ENCODE results near the gene AMBP.
A peak's percentile ranks its signal among the peaks of the same experiment; 100 is the strongest.

The AMBP gene

DNA sequence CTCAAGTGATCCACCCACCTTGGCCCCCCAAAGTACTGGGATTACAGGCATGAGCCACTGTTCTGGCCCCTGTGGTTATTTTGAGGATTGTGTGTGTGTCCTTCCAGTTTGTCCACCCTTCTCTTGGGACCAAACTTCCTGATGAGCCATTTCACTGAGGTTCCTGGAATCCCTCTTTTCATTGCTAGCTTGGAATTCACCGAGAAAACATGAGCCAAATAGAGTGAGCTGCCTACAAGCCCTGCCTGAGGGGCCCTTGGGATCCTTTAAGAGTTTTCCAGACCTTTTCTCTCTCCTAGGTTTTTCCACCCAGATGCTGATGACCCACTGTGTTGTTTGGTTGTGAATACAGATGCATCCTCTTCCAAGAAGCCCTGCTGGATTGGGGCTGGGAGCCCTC, 34.2 kb upstream of the AMBP start:
- TF ChIP-seq CTCF (IDR thresholded peaks at IDR 0.05; ENCODE audit: control insufficient read depth, insufficient read depth, low read depth, low read length, missing control alignments) = no peak
- no peak overlapping the region for H3K4me3 ChIP-seq (ENCODE audit: control insufficient read depth, low read depth, low read length)
- DNase-seq (ENCODE audit: low read depth) = no peak

DNA sequence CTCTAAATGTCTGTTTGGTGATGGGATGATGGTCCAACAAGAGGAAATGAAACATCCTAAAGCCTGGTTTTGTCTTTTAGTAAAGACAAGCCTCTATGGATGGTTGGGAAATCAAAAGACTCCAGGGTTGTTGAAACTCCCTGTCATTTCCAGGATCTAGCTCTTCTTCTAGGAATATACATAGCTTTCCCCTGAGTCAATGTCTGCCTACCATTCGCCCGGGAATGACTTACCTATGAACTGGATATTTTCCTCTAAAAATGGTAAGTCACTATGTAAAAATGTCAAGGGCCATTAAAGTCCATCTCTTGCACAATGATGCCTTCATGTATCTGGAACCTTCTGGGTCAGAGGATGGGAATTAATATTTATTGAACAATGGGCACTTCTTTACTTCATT, 32.1 kb upstream of the AMBP start:
- TF ChIP-seq CTCF (IDR thresholded peaks at IDR 0.05; ENCODE audit: control insufficient read depth, insufficient read depth, low read depth, low read length, missing control alignments) = no peak
- DNase-seq (ENCODE audit: low read depth) = peak; percentile 60
- H3K4me3 ChIP-seq (ENCODE audit: control insufficient read depth, low read depth, low read length) = no peak overlapping the region

- no peak overlapping the region for H3K4me3 ChIP-seq (ENCODE audit: control insufficient read depth, low read depth, low read length)
- DNase-seq (ENCODE audit: low read depth) = no peak
- no peak for TF ChIP-seq CTCF (IDR thresholded peaks at IDR 0.05; ENCODE audit: control insufficient read depth, insufficient read depth, low read depth, low read length, missing control alignments)
Measured at GRCh38 chr9:114109124-114109523, 31.0 kb upstream of the AMBP start.

- H3K4me3 ChIP-seq (ENCODE audit: control insufficient read depth, low read depth, low read length) = no peak overlapping the region
- TF ChIP-seq CTCF (IDR thresholded peaks at IDR 0.05; ENCODE audit: control insufficient read depth, insufficient read depth, low read depth, low read length, missing control alignments) = peak; percentile 100
- no peak for DNase-seq (ENCODE audit: low read depth)
Measured at GRCh38 chr9:114108016-114108833, 30.1 kb upstream of the AMBP start.

DNA sequence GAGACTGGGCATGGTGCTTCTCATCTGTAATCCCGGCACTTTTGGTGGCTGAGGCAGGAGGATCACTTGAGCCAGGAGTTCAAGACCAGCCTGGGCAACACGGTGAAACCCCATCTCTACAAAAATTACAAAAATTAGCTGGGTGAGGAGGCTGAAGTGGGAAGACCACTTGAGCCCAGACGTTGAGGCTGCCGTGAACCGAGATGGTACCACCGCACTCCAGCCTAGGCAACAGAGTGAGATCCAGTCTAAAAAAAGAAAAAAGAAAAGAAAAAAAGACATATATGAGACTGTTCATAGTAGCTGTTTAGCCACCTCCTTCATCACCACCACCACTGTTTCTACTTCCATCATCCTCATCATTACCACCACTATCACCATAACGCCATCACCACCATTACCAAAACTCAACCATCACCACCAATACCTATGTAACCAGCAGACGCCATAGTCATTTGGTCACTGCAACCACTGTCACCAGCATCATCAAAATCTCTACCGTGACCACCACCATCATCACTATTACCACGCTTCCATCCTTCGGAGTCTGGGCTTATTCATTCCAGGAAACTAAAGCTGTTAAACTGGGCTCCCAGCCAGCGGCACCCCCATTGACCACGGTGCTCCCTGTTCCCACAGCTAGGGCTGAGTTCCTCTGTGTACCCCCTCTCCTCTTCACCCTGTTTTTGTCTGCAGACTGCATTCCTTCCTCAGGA, 29.3 kb upstream of the AMBP start:
- no peak overlapping the region for H3K4me3 ChIP-seq (ENCODE audit: control insufficient read depth, low read depth, low read length)
- no peak for DNase-seq (ENCODE audit: low read depth)
- no peak for TF ChIP-seq CTCF (IDR thresholded peaks at IDR 0.05; ENCODE audit: control insufficient read depth, insufficient read depth, low read depth, low read length, missing control alignments)

- no peak overlapping the region for H3K4me3 ChIP-seq (ENCODE audit: control insufficient read depth, low read depth, low read length)
- TF ChIP-seq CTCF (IDR thresholded peaks at IDR 0.05; ENCODE audit: control insufficient read depth, insufficient read depth, low read depth, low read length, missing control alignments) = no peak
- DNase-seq (ENCODE audit: low read depth) = no peak
Measured at GRCh38 chr9:114105236-114105635, 27.1 kb upstream of the AMBP start.
